Lower leg skin (tissue), 3 donors: ENCODE results near the gene ATP13A5.

Experiments
- POLR2A ChIP-seq, 2 donors: fragments of 450-650 bp; IDR thresholded peaks; one replicate each; pipeline ENCODE4 v1.6.1; 2016 to 2017; ENCODE audit warnings: antibody characterized with exemption in 2 of 2, mild to moderate bottlenecking in 1 of 2, moderate library complexity in 1 of 2
- TF ChIP-seq, protein P1 (sequence below), 3 donors: fragments of 450-650 bp; IDR thresholded peaks; one replicate each; pipeline ENCODE4 v1.5.1; 2016; ENCODE audit warnings: antibody characterized with exemption in 3 of 3, mild to moderate bottlenecking in 3 of 3, moderate library complexity in 2 of 3

DNA sequence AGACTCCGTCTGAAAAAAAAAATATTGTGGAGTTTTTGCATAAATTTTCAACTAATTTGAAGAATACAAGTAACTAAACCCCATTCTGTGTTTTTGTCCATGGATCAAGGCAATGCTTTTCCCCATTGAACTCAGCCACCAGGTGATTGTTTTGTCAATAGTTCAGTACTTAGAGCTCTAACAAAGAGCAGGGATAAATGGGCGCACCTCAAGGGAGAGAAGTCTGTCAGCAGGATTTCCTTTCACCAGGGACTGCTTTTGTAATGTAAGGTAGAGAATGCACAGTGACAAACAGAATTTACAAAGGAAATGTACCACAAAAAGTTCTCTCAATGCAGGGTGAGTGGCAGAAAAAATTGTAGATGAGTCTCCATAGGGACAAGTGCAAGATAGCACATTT lies 10.8 kb upstream of the ATP13A5 start:
- TF ChIP-seq, protein P1, sequence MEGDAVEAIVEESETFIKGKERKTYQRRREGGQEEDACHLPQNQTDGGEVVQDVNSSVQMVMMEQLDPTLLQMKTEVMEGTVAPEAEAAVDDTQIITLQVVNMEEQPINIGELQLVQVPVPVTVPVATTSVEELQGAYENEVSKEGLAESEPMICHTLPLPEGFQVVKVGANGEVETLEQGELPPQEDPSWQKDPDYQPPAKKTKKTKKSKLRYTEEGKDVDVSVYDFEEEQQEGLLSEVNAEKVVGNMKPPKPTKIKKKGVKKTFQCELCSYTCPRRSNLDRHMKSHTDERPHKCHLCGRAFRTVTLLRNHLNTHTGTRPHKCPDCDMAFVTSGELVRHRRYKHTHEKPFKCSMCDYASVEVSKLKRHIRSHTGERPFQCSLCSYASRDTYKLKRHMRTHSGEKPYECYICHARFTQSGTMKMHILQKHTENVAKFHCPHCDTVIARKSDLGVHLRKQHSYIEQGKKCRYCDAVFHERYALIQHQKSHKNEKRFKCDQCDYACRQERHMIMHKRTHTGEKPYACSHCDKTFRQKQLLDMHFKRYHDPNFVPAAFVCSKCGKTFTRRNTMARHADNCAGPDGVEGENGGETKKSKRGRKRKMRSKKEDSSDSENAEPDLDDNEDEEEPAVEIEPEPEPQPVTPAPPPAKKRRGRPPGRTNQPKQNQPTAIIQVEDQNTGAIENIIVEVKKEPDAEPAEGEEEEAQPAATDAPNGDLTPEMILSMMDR (IDR thresholded peaks at IDR 0.05): no peak
- no peak for TF ChIP-seq POLR2A (IDR thresholded peaks at IDR 0.05)
